Stimulated activated naive CD4-positive, alpha-beta T cell (primary cell): ENCODE results near the gene LY9.
"Not testable (repeated sequence)": the region's sequence is repeated elsewhere in the genome, so short reads cannot be mapped to it uniquely, and the experiment has no call there.

ENCODE experiments used
- DNase-seq, 6 experiments: peaks; one replicate each; lab custom pipeline; 2025; lab: John Stamatoyannopoulos, UW

Gene LY9

DNA sequence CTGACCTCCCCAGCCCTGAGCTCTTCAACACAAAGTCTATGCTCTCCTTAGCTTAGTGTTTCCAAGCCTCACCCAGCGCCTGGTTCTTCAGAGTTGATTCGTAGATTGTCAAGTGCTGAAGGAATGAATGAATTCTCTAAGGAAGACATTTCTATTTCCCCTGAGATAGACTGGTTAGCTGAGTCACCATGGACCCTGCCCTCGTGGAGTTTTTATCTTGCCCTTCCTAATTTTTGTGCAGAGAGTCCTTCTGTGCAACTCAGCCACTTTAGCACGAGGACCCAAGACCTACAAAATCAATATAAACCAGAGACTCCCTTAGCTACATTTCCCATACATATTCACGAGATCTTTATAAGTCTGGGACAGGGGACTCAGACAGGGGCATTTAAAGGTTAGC, 69.4 kb downstream of the LY9 start:
- DNase-seq, result no peak

DNA sequence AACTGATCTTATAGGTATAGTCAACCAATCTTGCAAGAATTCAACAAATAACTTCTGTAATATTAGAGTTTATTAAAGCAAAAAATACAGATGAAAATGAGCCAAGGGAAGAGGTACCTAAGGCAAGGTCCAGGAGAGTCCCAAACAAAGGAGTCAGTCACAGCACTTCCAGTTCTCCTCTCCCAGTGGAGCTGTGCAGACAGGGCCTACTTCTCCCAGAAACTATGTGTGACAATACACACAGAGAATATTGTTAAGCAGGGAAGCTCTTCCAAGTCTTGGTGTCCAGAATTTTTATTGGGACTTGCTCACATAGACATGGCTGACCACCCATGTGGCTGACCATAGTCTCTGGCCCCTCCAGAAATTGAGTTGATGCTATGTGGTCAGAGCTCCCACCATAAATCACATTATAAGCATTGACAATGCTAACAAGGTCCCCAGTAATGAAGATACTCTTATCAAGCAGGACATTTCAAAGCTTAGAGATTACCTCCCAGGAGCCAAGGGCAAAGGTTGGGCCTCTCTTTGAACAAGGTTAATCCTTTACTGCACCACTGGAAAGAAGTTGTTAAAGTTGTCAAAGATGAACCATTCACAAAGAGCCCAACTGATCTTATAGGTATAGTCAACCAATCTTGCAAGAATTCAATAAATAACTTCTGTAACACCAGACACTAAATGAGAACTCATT, 70.2 kb downstream of the LY9 start:
- DNase-seq, result no peak

DNA sequence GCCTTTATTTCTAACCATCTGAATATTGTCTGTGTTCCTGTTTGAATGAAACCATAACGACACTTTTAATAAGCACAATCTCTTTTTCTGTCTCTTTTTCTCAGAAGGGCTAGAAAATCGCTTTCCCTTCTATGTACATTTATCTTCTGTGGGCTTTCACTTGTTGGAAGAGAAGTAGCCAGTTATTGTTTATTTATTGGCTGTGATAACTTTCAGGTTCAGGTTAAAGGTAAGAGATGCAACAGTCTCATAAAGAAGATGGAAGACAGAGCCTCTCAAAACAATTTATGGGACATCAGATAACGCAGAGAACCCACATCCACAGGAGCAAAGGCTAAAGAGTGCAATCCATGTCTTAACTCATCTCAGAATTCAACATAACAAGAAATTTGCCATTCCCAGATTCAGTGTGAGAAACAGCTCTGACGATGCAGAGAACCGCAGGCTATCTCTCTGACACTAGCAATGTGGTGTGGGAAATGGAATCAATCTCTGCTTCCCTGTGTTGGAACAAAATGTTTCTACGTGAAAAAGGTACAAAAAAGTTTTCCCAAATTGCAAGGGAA, 70.8 kb downstream of the LY9 start:
- no peak for DNase-seq

DNA sequence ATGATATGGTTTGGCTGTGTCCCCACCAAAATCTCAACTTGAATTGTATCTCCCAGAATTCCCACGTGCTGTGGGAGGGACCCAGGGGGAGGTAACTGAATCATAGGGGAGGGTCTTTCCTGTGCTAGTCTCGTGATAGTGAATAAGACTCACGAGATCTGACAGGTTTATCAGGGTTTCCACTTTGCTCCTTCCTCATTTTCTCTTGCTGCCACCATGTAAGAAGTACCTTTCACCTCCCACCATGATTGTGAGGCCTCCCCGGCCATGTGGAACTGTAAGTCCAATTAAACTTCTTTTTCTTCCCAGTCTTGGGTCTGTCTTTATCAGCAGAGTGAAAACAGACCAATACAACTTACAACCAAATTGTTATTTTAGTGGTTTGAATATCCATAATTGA, 71.7 kb downstream of the LY9 start:
- DNase-seq, result not testable (repeated sequence)

DNA sequence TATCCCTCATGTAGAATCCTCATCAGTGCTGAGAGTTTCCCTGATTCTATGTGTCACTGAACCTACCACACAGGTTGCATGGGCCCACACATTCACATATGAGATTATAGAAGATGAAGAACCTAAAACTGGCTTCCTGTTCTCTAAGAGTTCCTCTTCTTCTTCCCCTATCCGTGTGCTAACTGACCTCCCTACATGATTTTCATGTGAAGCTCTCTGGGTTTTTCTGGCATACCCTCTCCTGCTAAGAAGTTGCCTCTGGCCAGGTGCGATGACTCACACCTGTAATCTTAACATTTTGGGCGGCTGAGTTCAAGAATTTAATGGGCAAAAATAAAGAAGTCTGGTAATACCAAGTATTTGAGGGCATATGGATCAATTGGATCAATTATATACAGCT, 72.2 kb downstream of the LY9 start:
- no peak for DNase-seq

DNA sequence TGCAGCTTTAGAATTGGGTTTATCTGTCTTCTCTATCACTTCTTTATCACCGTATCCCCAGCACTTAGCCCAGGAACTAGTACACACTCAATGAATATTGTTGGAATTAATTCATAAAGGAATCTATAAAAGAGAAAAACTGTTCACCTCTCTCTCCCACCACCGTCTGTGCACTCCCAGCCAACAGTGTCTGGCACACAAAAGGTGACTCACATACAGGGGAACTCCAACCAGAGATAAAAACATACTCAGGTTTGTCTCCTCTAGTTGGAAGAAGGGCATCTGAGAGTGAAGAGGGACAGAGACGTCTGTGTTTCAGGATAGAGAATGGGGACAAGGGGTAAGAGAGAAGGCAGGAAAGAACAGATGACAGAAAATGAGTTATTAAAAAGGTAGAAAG, 79.0 kb downstream of the LY9 start:
- DNase-seq, result no peak

DNA sequence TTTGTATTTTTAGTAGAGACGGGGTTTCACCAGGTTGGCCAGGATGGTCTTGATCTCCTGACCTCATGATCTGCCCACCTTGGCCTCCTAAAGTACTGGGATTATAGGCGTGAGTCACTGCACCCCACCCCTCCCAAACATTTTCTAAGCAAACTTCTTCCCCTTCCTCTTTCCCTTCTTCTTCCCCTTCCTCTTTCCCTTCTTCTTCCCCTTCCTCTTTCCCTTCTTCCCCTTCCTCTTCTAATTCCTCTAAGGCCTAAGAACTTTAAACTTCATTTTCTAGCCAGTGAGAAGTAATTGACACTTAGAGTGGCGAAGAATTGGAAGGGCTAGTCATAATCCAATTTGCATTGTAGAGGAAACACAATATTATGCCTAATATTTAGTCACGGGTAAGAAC, 79.6 kb downstream of the LY9 start:
- DNase-seq, result not testable (repeated sequence)

DNA sequence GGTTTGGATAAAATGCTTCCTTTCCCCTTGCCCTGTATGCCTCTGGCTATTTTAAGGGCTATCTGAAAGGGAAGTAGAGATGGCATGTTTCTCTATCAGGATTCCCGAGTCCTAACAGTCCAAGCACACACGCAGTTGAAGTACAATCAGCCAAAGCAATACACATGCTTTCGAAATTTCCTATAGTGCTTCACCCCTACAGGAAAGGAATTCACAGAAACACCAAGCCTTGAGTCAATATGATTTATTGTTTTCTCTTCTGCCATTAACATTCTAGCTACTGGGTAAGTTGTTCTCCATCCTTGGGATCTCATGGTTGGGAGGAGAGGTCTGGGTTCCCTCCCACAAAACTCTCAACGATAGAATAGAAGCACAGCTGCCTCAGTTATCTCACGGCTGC, 80.3 kb downstream of the LY9 start:
- DNase-seq, result no peak

DNA sequence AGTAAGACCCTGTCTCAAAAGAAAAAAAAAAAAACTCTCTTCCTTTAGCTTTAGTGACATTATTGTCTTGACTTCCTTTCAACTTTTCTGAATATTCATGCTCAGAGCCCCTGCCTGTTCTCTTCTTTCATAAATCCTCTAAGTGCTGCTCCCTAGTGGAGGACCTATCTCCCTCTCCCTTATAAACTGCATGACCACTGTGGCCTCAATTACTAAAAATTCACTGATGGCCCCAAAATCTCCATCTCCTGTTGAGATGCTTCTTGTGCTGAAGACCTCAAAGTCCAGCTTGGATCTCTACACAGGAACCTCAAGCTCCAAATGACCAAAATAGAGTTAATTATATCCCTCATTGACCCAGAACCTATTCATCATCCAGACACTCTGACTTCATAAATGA, 81.2 kb downstream of the LY9 start:
- DNase-seq, result peak in 3 of 6 experiments; percentile 22 to 55 (median 49)
